HG02840 (cell line): ENCODE data around the gene PIP4K2C.

ENCODE experiments used
- ATAC-seq: cut with Tn5 transposase; IDR thresholded peaks from one replicate; pipeline ENCODE4 v1.9.1; 2021; ENCODE audit warnings: mild to moderate bottlenecking, moderate library complexity, moderate number of reproducible peaks; ENCODE audit not compliant: unreplicated experiment, low FRiP score

PIP4K2C gene

GRCh38 chr12:57619434-57620244 lies 28.6 kb downstream of the PIP4K2C start:
- ATAC-seq: no peak

- no peak for ATAC-seq
Observed at GRCh38 chr12:57620245-57620935, 29.4 kb downstream of the PIP4K2C start.

- ATAC-seq: no peak
Observed at GRCh38 chr12:57620936-57621496, 30.0 kb downstream of the PIP4K2C start.

GRCh38 chr12:57621497-57622292 lies 30.7 kb downstream of the PIP4K2C start:
- no peak for ATAC-seq

GRCh38 chr12:57622293-57623245 lies 31.6 kb downstream of the PIP4K2C start:
- no peak for ATAC-seq

GRCh38 chr12:57623385-57623784 lies 32.4 kb downstream of the PIP4K2C start:
- no peak for ATAC-seq

- ATAC-seq: no peak
Observed at GRCh38 chr12:57623811-57624390, 32.9 kb downstream of the PIP4K2C start.

- no peak for ATAC-seq
Observed at GRCh38 chr12:57624441-57625220, 33.6 kb downstream of the PIP4K2C start.

- ATAC-seq: no peak
Observed at GRCh38 chr12:57625261-57626032, 34.5 kb downstream of the PIP4K2C start.

GRCh38 chr12:57626111-57626920 lies 35.3 kb downstream of the PIP4K2C start:
- no peak for ATAC-seq

GRCh38 chr12:57626921-57627445 lies 36.0 kb downstream of the PIP4K2C start:
- ATAC-seq: no peak

GRCh38 chr12:57627501-57628279 lies 36.7 kb downstream of the PIP4K2C start:
- no peak for ATAC-seq

GRCh38 chr12:57628280-57629191 lies 37.5 kb downstream of the PIP4K2C start:
- ATAC-seq: no peak

GRCh38 chr12:57629897-57630471 lies 39.0 kb downstream of the PIP4K2C start:
- ATAC-seq: no peak
